ENCODE measurements around the gene SPR. TPM values are rescaled to one million over a fixed set of nuclear protein-coding genes. Genes with fewer than 3 reads are reported as not detected.

The SPR gene
- 10 to 100 TPM; 30.3 to 57.0 (median 50.3) TPM for total RNA-seq

GRCh38 chr2:72887032-72887739, at the start of gene SPR:
SPR (plus strand) TSS chr2:72887408; CDS start chr2:72887433, 25 bp downstream.
- 0% methylated on average over 2 of the region's 76 CpGs for WGBS
- no peak for TF ChIP-seq POLR2A (IDR thresholded peaks at IDR 0.05; ENCODE audit: low read depth)
- TF ChIP-seq POLR2AphosphoS5 (IDR thresholded peaks at IDR 0.05): peak in 1 of 2 donors; percentile 15
- peak in 2 of 3 experiments; percentile 16 to 25 for TF ChIP-seq CTCF (IDR thresholded peaks at IDR 0.05)

GRCh38 chr2:72840066-72840465, 47.1 kb upstream of the SPR start:
- 81% methylated on average over 2 of the region's 2 CpGs for WGBS

More at GRCh38 chr2:72887032-72887739, at the start of gene SPR:
- H3K4me1 ChIP-seq: peaks cover 24 to 35% (median 30%) of the 10 kb centered on the region in 4 donors
- peak within 1 kb of the TSS; percentile 82 to 89 (median 86) for H3K4me3 ChIP-seq
- no peak for DNase-seq (ENCODE audit: extremely low spot score)
- H3K9me3 ChIP-seq: peaks cover 0 to 4% (median 0%) of the 10 kb centered on the region in 4 donors
- peak within 1 kb of the TSS; percentile 89 to 97 (median 94) for H3K27ac ChIP-seq (replicated peaks in 1 of 4)
- peaks cover 8 to 20% (median 13%) of the 10 kb centered on the region in 4 donors for H3K36me3 ChIP-seq
- no peaks in the 10 kb centered on the region for H3K27me3 ChIP-seq
- intact Hi-C loops (cut with DNase I): no loop called here

GRCh38 chr2:72841462-72842125, 45.6 kb upstream of the SPR start:
- no peaks in the 10 kb centered on the region for H3K9me3 ChIP-seq
- H3K4me3 ChIP-seq: no peak overlapping the region
- no peaks in the 10 kb centered on the region for H3K36me3 ChIP-seq
- peaks cover 0 to 8% (median 0%) of the 10 kb centered on the region in 4 donors for H3K27me3 ChIP-seq
- no peak for TF ChIP-seq EP300 (IDR thresholded peaks at IDR 0.05)
- TF ChIP-seq CTCF (IDR thresholded peaks at IDR 0.05): no peak
- TF ChIP-seq POLR2A (IDR thresholded peaks at IDR 0.05; ENCODE audit: low read depth): no peak
- no peak for TF ChIP-seq POLR2AphosphoS5 (IDR thresholded peaks at IDR 0.05)
- no peaks in the 10 kb centered on the region for H3K4me1 ChIP-seq
- intact Hi-C loops (cut with DNase I): no loop called here
- DNase-seq (ENCODE audit: extremely low spot score): peak; percentile 55
- 81% methylated on average over 3 of the region's 3 CpGs for WGBS
- H3K27ac ChIP-seq (replicated peaks in 1 of 4): no peak overlapping the region

More at GRCh38 chr2:72840066-72840465, 47.1 kb upstream of the SPR start:
- Histone ChIP-seq H3K27ac (replicated peaks in 1 of 4) (no peak overlapping the region), H3K36me3 (no peaks in the 10 kb centered on the region), H3K4me3 (no peak overlapping the region), H3K4me1 (no peaks in the 10 kb centered on the region), H3K27me3 (peaks cover 0 to 8% (median 0%) of the 10 kb centered on the region in 4 donors), H3K9me3 (no peaks in the 10 kb centered on the region)
- DNase-seq (ENCODE audit: extremely low spot score): no peak
- intact Hi-C loops (cut with DNase I): no loop called here
- TF ChIP-seq EP300 (IDR thresholded peaks at IDR 0.05) (no peak), CTCF (IDR thresholded peaks at IDR 0.05) (no peak), POLR2A (IDR thresholded peaks at IDR 0.05; ENCODE audit: low read depth) (no peak), POLR2AphosphoS5 (IDR thresholded peaks at IDR 0.05) (no peak)

- WGBS: 63% methylated on average over 2 of the region's 2 CpGs
- intact Hi-C loops (cut with DNase I): no loop called here
- H3K27me3 ChIP-seq: peaks cover 0 to 8% (median 0%) of the 10 kb centered on the region in 4 donors
These were observed 43.9 kb upstream of the SPR start for GRCh38 chr2:72843301-72843700.

More at GRCh38 chr2:72843301-72843700, 43.9 kb upstream of the SPR start:
- Histone ChIP-seq H3K9me3 (no peaks in the 10 kb centered on the region), H3K4me3 (no peak overlapping the region), H3K27ac (replicated peaks in 1 of 4) (no peak overlapping the region), H3K36me3 (no peaks in the 10 kb centered on the region), H3K4me1 (no peaks in the 10 kb centered on the region)
- DNase-seq (ENCODE audit: extremely low spot score): peak; percentile 53
- TF ChIP-seq EP300 (IDR thresholded peaks at IDR 0.05): no peak
- TF ChIP-seq CTCF (IDR thresholded peaks at IDR 0.05): no peak
- no peak for TF ChIP-seq POLR2A (IDR thresholded peaks at IDR 0.05; ENCODE audit: low read depth)
- TF ChIP-seq POLR2AphosphoS5 (IDR thresholded peaks at IDR 0.05): no peak

Data from esophagus muscularis mucosa (tissue), 4 donors.